Measurements from ENCODE around the gene PMEPA1.

DNA sequence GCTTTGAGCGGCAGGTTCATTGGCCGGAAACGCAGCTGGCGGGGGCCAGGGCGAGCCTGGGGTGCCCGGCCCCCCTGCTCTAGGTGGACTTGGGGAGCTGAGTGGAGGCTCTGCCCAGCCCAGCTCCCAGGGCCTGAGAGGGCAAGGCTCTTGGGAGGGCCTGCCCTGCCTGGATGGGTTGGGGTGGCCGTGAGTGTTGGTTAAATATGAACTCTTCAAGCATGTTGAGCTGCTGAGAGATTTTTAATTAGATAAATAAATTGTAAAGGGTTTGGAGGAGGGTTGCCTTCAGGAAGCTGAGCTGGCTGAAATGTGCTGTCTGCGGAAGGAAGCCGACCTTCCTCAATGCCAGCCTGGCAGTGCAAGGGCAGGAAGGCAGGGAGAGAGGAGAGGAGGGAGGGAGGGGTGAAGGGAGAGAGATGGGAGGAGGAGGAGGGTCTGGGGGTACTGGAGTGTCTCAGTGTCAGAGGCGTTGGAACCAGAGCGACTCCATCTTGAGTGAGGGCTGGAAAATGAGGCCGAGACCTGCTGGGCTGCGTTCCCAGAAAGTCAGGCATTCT is 39.4 kb upstream of the PMEPA1 start:
- TF ChIP-seq POLR2A (IDR thresholded peaks at IDR 0.05; ENCODE audit: low read length) (no peak), GATA1 (IDR thresholded peaks at IDR 0.05; ENCODE audit: low read depth, low read length) (no peak)

All from erythroblast (primary cell).